CD4-positive, alpha-beta T cell treated with Interleukin-10 for 1 hour (primary cell): ENCODE data around the gene KIF16B.

Source experiments
- DNase-seq: peaks from one replicate; pipeline ENCODE4 v3.0.0-alpha.2; 2020

Gene KIF16B

GRCh38 chr20:16337707-16338106, 235.5 kb downstream of the KIF16B start:
- DNase-seq: no peak

DNA sequence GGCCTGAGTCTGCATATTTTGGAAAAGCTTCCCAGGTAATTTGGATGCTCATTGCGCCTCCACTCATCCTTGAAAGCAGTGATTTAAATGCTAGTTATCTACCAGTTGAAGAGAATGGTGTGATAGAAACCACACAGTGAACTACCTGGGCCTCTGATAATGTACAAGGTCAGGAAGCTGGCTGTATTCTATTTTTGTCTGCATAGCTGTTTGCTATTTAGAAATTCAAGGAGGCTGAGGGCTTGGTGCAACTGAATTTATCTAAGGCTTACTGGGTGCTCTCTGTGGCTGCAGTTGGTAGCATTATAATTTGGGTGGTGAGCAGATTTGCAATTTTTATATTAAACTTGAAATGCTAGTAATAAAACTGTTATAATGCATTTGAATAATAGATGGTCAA, 245.6 kb downstream of the KIF16B start:
- no peak for DNase-seq

DNA sequence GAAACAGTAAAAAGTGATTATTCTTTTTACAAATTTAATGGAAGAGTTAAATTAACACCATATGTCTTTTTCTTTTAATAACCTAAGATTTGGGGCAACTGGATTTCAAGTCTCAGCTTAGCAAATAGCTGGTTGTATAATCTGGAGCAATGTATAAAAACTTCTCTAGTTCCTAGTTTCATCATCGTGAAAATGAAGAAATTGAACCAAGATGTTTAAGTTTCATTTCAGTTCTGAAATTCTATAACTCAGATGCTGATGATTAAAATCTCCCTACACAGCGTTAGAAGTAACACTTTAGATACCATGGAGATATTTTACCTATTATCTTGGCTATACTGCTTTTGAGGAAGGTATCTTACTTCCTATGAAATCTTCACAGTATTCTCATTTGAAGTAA, 252.0 kb downstream of the KIF16B start:
- no peak for DNase-seq

DNA sequence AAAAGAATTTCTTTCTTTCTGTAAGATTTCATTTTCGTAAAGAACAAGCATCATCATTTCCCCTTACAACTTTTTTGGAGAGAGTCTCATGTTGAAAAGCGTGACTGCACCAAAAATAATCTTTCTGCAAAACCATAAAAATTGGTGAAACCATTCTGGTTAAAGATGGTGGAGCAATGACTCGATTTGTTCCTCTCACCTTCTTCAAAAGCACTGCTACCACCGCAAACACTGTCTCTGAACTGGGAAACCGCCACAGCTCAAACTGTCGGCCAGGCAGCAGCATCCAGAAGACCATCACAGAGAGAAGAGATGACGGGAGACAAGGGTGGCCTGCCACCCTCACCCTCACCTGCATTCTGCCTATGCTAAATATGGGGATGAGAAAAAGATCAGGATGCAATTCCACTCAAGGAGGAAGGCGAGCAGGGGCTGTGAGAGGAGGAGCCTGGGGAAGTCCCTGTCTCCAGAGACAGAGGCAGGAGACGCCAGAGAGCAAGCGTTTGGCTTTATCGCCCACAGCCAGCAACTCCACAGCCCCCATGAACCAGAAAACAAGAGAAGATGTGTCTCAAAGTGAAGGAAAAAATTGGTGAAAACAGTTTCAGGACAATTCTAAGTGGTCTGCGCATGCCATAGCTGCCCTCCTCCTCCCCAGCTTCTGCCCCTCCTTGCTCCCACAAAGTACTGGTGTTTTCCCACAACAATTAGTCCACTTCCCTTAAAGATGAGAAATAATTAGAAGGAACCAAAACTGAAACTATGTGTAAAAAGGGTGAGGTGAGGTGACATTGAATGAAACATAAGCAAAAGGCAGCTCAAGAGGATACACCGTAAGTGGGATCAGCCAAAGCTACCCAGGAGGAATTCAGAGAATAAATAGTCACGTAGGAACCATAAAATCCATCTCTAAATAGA, 255.5 kb downstream of the KIF16B start:
- DNase-seq: no peak

DNA sequence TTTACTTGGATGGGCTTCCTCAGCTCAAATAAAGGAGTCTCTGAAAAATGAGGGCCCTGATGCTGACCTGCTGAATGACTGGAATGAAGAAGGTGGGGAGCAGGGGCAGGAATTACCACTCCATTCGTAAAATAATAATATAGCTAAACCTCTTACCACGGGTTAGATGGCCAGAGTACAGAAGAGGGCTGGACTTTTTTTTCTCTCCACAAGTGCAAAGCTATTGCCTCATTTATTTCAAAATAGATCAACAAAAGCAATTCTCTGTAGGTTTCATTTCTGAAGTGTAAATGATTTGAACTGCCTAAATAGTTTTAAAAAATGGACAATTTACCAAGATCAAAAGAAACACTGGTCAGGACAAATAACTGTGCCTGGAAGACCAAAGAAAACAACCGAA, 256.7 kb downstream of the KIF16B start:
- DNase-seq: no peak

- no peak for DNase-seq
Observed at GRCh38 chr20:16314748-16315159, 258.5 kb downstream of the KIF16B start.

- DNase-seq: no peak
Observed at GRCh38 chr20:16314320-16314719, 258.9 kb downstream of the KIF16B start.

GRCh38 chr20:16313917-16314316, 259.3 kb downstream of the KIF16B start:
- DNase-seq: no peak

GRCh38 chr20:16312998-16313397, 260.2 kb downstream of the KIF16B start:
- no peak for DNase-seq

GRCh38 chr20:16311756-16312155, 261.5 kb downstream of the KIF16B start:
- no peak for DNase-seq

- no peak for DNase-seq
Observed at GRCh38 chr20:16308754-16309153, 264.5 kb downstream of the KIF16B start.

- no peak for DNase-seq
Observed at GRCh38 chr20:16302818-16303217, 270.4 kb downstream of the KIF16B start.

GRCh38 chr20:16301986-16302385, 271.3 kb downstream of the KIF16B start:
- no peak for DNase-seq

- no peak for DNase-seq
Observed at GRCh38 chr20:16299897-16300296, 273.4 kb downstream of the KIF16B start.

- no peak for DNase-seq
Observed at GRCh38 chr20:16296931-16297330, 276.3 kb downstream of the KIF16B start.

- DNase-seq: no peak
Observed at GRCh38 chr20:16295534-16295933, 277.7 kb downstream of the KIF16B start.

GRCh38 chr20:16293590-16293989, 279.7 kb downstream of the KIF16B start:
- DNase-seq: no peak

DNA sequence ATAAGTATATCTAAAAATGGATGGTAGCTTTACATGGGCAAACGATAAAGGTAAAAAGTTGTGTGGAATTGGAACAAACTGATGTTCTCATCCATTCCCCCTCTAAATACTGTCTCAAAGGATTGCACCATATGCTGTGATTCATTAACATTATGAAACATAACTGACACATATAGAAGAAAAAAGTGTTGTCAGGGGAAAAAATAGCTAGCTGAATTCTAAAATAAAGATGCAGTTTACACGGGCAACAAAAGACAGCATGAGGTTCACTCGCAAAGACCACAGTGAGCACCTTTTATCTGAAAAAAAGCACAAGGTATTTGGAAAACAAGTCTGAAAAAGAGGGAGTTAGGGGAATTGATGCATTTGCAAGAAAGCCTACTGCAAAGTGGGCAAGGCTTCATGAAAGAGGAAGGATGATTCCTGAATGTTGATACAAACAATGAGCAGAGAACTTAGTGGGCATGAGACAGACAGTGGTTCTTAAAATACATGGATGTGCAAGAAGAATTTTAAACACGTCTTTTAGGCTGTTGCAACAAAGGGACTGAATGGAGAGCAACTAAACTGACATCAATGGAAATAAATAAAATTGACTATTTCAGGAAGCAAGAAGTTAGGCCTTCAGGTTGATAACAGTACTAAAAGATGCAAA, 280.9 kb downstream of the KIF16B start:
- no peak for DNase-seq

DNA sequence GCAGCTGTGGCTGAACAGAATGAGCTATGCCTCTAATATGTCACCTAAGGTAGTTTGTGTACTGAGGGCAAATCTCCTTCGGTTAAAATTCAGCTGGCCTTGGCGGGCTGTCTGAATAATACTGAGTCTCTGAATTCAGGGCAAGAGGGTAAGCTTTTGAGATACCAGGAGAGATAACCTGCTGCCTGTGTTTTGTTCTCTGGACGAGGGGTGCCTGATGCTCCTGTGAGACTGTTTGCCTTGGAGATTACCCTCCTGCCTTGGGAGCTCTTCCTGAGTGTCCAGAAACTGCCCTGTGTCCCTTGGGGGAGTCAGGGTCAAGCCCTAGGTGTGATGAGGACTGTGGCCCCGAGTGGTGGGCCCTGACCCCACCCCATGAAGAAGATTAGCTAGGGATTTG, 282.9 kb downstream of the KIF16B start:
- DNase-seq: no peak

GRCh38 chr20:16287776-16288175, 285.5 kb downstream of the KIF16B start:
- no peak for DNase-seq

- no peak for DNase-seq
Observed at GRCh38 chr20:16286601-16287000, 286.6 kb downstream of the KIF16B start.

GRCh38 chr20:16284385-16285100, 288.7 kb downstream of the KIF16B start:
- DNase-seq: no peak

- DNase-seq: no peak
Observed at GRCh38 chr20:16283978-16284377, 289.3 kb downstream of the KIF16B start.

DNA sequence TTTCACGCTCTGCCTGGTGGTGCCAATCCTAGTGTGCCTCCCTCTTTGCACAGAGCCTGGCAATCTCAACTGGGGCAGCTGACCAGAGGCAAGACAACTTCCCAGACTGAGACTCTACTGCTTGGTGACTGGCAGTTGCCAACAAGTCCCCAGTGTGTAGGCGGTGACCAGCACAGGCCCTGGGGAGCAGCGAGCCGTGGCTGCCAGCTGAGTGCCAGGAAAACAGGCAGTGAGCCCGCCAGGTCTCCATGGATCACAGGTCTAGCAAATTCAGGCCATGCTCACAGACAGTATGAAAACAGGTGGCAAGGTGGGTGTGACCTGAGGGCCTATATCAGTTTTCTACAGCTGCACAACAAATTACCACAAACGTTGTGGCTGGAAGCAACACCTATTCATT, 289.9 kb downstream of the KIF16B start:
- no peak for DNase-seq
